GM18502 (cell line): ENCODE measurements around the gene MYH3.

Source experiments
- ATAC-seq: cut with Tn5 transposase; IDR thresholded peaks from one replicate; pipeline ENCODE4 v1.9.1; 2021; ENCODE audit warnings: mild to moderate bottlenecking; ENCODE audit not compliant: unreplicated experiment, poor library complexity

Gene MYH3

GRCh38 chr17:10617120-10617505 lies 40.0 kb downstream of the MYH3 start:
- ATAC-seq = no peak

DNA sequence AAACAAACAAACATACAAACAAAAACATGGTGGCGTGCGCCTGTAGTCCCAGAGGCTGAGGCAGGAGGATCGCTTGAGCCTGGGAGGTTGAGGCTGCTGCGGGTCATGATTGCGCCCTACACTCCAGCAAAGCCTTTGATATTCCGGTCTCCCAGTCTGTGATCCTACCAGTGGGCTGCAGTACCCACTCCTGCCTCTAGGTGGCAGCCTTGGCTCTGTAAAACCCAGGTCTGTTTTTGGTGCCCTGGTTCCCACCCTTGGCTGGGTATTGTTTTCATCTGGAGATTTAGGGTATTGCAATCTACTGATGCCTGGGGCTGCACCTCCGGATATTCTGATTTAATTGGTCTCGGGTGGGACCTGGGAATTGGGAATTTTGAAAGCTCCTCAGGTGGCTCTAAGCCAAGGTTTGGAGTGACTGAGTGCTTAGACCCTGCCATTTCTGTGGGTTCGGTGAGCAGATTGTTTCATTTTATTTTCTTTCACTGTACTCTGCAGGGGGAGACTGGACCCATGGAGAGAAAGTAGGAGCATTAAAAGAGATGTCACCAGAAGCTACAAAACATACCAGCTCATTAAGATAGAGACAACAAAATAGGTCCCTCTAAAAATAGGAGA lies 40.5 kb downstream of the MYH3 start:
- ATAC-seq = no peak

GRCh38 chr17:10614536-10615155 lies 42.5 kb downstream of the MYH3 start:
- peak; percentile 55 for ATAC-seq

DNA sequence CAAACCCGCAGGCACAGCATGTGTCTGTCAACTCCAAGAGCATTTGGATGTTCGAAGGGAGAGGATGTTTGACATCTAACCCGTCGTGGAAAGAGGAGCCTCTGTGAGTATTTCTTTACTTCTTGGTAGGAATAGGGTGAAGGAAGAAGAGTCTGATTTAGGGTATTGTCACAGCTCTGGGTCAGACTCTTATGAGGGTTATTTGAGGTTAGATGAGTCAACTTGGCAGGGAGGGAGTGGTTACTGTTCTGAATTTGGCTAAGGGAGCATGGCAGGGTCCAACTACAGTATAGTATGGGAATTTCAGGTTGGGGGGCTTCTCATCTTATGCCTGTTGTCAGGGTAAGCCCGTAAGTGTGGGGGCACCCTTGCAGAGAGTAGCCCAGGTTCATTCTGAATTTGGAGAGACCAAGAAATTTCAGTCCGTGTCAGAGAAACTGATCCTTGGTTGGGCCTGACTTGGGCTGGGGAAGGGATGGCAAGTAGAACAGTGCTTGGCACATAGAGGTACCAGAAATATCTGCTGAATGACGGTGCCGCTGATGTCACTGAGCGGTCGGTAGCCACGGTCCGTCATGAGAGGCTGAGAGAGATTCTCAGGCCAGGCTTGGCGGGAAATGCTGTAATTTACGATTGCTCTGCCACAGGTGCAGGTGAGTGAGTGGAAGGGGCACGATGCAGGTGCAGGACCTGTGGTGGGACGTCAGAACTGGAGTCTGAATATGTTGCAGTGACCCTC lies 43.2 kb downstream of the MYH3 start:
- ATAC-seq = no peak

DNA sequence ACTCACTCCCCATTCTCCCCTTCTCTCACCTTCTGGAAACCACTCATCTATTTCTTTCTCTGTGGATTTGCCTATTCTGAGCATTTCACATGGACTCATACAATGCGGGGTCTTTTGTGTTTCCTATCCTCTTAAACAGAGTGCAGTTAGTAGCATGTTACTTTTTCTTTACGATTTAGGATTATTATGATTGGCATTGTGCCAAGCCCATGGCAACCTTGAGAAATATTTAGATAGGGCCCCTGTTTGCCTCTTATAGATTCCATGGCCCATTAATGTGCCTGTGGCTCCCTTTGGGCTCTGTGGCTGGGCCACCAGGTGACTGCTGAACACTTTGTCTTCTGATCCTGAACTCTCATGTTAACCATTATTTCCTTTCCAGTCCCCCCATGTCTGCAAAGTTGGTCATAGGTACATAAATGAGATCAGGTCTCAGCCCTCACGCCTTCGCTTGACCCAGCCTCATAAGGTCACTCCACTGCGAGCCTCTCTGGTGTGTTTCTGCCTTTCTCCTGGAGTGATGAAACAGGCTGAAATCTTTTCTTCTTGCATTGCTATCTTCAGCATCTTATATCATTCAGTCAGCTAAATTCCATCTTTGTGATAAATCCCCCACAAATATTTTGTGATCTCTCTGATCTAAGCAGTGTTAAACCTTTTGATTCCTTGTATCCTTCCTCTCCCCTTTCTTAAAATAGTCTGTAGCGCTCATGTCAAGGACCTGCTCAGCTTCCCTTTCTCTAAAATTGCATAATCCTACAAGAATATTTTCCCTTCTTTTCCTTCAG lies 44.0 kb downstream of the MYH3 start:
- no peak for ATAC-seq

- no peak for ATAC-seq
Observed at GRCh38 chr17:10610884-10611283, 46.2 kb downstream of the MYH3 start.

DNA sequence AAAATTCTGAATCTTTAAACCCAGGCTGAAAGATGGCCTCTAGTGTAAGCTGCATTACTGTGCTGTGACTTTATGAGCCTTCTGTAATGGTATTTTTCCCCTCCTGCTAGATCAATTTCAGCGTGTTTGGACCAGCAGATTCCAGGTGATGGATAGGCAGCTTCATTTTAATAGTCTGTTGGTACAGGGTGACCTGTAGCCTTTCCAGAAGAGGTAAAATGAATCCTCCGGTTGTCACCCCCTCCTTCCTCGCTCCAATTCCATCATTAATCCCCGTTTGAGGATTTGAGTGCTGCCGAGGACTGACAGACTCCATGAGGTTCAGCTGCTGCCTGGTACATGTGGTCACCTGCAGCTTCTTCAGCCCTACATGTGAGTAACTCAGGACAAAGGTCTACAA lies 48.9 kb downstream of the MYH3 start:
- no peak for ATAC-seq

GRCh38 chr17:10606110-10606509 lies 51.0 kb downstream of the MYH3 start:
- no peak for ATAC-seq

DNA sequence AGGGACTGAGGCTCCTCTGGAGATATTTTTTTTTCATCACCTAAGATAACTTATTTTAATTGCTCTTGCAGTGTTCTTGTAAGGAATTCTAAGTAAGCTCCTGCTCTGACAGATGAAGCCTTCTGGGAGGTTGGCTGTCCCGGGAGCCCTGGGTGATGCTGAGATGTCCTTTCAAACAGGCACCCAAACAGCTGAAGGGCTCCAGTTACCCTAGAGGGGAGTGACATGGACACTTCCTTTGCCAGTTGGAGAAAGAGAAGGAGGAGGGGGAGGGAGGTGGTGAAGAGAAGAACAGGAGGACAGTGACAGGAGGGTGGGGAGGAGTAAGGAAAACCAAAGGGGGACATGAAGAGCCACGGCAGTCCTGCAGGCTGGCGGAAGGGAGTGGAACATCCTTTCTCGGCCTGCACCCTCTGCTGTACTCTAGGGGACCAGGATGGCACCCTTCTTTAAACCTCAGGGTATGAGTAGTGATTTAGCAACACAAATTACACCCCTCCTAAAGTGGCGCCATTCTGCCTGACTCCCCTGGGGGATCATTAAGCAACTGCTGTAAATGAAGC lies 51.8 kb downstream of the MYH3 start:
- no peak for ATAC-seq

DNA sequence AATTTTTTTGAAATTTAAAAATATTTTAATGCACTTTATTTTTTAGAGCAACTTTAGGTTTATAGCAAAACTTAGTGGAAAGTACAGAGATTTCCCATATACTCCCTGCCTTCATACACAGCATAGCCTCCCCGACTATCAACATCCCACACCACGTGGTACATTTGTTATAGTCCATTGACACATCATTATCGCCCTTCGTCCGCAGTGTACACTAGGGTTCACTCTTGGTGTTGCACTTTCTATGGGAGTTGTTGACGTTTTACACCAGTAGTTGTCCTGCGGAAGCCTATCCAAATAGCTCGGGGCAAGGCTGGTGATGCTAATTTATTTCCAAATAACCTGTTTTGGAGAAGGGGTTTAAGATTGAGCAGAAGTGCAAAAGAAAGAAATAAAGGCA lies 52.6 kb downstream of the MYH3 start:
- no peak for ATAC-seq

DNA sequence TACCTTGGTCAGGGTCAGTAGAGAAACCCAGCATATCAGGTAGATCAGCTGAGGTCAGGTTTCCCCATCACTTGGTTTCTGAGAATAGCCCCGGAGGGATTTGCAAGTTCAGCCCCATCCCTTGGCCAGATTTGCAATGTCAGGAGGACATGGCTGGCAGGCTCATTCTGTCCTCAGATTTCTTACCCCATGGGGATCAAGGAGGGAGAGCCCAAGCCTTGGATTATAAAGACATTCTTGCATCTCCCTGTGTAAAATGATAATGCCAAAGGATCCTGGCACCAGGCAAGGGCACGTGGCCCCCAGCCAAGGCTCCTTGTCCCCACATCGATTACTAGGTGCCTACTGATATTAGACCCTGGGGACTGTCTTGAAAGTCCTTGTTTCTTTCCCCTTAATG lies 53.2 kb downstream of the MYH3 start:
- no peak for ATAC-seq

- no peak for ATAC-seq
Observed at GRCh38 chr17:10600571-10600970, 56.5 kb downstream of the MYH3 start.

- no peak for ATAC-seq
Observed at GRCh38 chr17:10598621-10599020, 58.5 kb downstream of the MYH3 start.

DNA sequence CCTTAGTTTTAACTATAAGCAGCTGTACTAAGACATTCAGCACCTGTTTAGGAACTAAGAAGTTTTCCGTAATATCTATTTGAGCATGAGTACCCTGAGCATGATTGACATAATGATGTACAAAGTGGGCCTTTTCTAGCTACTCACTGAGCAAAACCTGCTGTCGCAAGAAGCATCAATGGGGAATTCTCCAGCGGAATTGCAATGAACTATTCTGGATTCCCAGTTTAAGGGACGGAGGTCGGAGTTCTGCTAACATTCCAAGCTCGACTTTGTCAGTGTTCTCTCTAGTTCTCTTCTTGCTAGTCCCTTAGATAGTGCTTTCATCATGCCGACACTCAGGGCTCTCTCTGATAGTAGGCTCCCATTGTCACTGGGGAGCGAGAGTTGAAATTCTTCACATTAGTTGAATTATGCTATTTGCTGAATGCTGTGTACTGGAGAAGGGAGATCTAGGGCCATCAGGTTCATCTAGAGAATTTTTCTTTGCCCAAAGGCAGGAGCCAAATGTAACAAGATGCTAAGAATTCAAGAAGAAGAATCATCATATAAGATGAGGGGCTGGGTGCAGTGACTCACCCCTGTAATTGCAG lies 67.5 kb downstream of the MYH3 start:
- ATAC-seq = no peak

DNA sequence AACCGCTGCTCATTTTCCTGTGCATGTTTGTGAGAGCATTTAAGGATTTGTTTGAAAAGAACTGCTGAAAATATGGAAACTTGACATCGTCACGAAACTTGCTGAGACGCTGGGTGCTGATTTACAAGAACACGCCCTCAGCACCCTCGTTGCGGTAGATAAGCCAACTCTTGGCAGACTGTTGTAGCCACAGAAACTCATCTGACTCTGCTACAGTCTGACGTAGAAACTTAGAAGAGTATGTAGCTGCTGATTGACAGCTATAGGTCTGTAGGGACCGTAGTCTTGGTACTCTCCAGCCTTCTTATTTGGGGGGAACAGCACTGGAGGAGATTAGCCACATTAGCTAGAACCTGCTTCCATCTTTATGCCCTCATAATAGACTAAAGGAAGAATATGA lies 71.6 kb downstream of the MYH3 start:
- ATAC-seq = no peak

GRCh38 chr17:10583834-10584233 lies 73.3 kb downstream of the MYH3 start:
- ATAC-seq = no peak

DNA sequence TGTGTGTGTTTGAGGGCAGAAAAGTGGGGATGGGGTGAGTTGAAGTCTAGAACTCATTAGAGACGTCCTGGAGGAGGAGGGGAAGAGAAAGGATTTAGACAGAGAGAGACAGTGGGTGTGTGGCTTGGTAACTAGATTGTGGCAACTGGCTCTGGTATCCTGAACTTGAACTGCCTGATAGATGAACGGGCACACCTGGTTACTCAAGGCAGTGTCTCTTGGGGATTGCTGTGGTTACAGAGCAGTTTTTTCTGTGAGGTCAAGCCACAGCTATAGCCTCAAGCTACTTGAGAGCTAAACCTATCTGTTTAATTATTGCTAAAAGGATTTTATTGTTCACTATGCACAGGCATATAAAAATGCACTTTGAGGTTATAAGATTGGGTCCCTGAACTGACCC lies 77.8 kb downstream of the MYH3 start:
- ATAC-seq = no peak
